Liver (tissue), 3 donors: Measurements from ENCODE around the gene RRM2.

ENCODE experiments used
- CTCF ChIP-seq: fragments of 150-350 bp; IDR thresholded peaks from 2 replicates; pipeline ENCODE4 v1.5.1; 2017; ENCODE audit warnings: improper control_type of control experiment, low read depth, low read length; ENCODE audit not compliant: missing input control
- TAF1 ChIP-seq: conservative IDR thresholded peaks from 2 replicates; pipeline ENCODE4 v1.6.1; 2016; ENCODE audit warnings: antibody characterized with exemption, mild to moderate bottlenecking
- YY1 ChIP-seq: IDR thresholded peaks from 2 replicates; pipeline ENCODE4 v1.6.1; 2016; ENCODE audit warnings: antibody characterized with exemption, mild to moderate bottlenecking
- donor health status: healthy.
- donor health status: healthy.

DNA sequence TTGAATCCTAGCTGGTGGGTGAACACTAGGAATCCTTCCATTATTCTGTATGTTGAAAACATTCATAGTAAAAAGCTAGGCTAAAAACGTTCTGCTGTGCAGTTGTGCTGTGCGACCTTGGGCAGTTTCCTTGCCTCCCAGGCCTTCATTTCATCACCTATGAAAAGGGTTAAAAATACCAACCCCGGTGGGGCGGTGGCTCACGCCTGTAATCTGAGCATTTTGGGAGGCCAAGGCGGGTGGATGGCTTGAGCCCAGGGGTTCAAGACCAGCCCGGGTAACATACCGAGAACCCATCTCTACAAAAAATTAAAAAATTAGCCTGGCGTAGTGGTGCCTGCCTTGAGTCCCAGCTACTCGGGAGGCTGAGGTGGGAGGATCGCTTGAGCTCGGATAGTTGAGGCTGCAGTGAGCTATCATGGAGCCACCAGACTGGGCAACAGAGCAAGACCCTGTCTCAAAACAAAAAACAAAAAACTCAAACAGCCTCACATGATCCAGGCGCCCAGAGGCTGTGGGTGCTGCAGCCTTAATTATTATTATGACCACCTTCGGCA is 2.9 kb upstream of the RRM2 start:
- no peak for TF ChIP-seq YY1
- TF ChIP-seq TAF1: no peak
- no peak for TF ChIP-seq CTCF
